Keratinocyte (primary cell): ENCODE results near the gene SZT2. TPM values are rescaled to one million over a fixed set of nuclear protein-coding genes. Genes with fewer than 3 reads are reported as not detected.

ENCODE experiments used
- DNase-seq: peaks from one replicate; pipeline ENCODE4 v3.0.0-alpha.2; 2011; ENCODE audit warnings: low read depth, missing footprints, low spot score
- FAIRE-seq: peaks from 2 replicates; lab custom pipeline; 2011; peaks lifted over from hg19 to GRCh38; lab: Jason Lieb, UNC
- H2AFZ ChIP-seq: 2 replicates; pipeline ENCODE4 v1.6.0; 2012; ENCODE audit warnings: low read length, control low read depth, inconsistent platforms; ENCODE audit not compliant: control insufficient read depth
- H3K27ac ChIP-seq: 2 replicates; pipeline ENCODE4 v1.5.1; 2011; ENCODE audit warnings: low read length; ENCODE audit not compliant: control insufficient read depth, insufficient read depth
- H3K27me3 ChIP-seq: 3 replicates; pipeline ENCODE4 v1.6.0; 2011; ENCODE audit warnings: low read length; ENCODE audit not compliant: control insufficient read depth, insufficient read depth; ENCODE audit errors: extremely low read depth
- H3K36me3 ChIP-seq, 2 experiments: 2 replicates in 1 of 2; 3 replicates in 1 of 2; pipeline ENCODE4 v1.5.1; 2011; ENCODE audit warnings: low read length in 2 of 2, mild to moderate bottlenecking in 1 of 2; ENCODE audit not compliant: control insufficient read depth in 2 of 2, insufficient read depth in 2 of 2; ENCODE audit errors: extremely low read depth in 1 of 2
- H3K4me1 ChIP-seq: 3 replicates; pipeline ENCODE4 v1.5.1; 2011; ENCODE audit warnings: low read length; ENCODE audit not compliant: control insufficient read depth, insufficient read depth; ENCODE audit errors: extremely low read depth
- H3K4me2 ChIP-seq: 3 replicates; pipeline ENCODE4 v1.6.0; 2011; ENCODE audit warnings: low read depth, low read length; ENCODE audit not compliant: control insufficient read depth, insufficient read depth; ENCODE audit errors: extremely low read depth
- H3K4me3 ChIP-seq, 3 experiments: fragments of 200-600 bp in 1 of 3; sonication (generic) in 1 of 3; 2 replicates in 2 of 3; 3 replicates in 1 of 3; pipeline ENCODE4 v1.5.1; 2011 to 2016; ENCODE audit warnings: low read length in 3 of 3, mild to moderate bottlenecking in 3 of 3, control low read depth in 2 of 3, inconsistent platforms in 1 of 3, low read depth in 1 of 3, mixed read lengths in 1 of 3, mixed run types in 1 of 3, moderate library complexity in 1 of 3; ENCODE audit not compliant: control insufficient read depth in 2 of 3, insufficient read depth in 2 of 3; ENCODE audit errors: extremely low read depth in 1 of 3
- H3K79me2 ChIP-seq: 2 replicates; pipeline ENCODE4 v1.6.0; 2012; ENCODE audit warnings: low read length; ENCODE audit not compliant: control insufficient read depth, insufficient read depth
- H3K9ac ChIP-seq: 3 replicates; pipeline ENCODE4 v1.6.0; 2011; ENCODE audit warnings: low read length; ENCODE audit not compliant: control insufficient read depth, insufficient read depth; ENCODE audit errors: extremely low read depth
- H3K9me1 ChIP-seq: 3 replicates; pipeline ENCODE4 v1.6.0; 2011; ENCODE audit warnings: low read length; ENCODE audit not compliant: control insufficient read depth, insufficient read depth; ENCODE audit errors: extremely low read depth
- H3K9me3 ChIP-seq: 2 replicates; pipeline ENCODE4 v1.5.1; 2012; ENCODE audit warnings: low read depth, low read length; ENCODE audit not compliant: control insufficient read depth
- H4K20me1 ChIP-seq: 3 replicates; pipeline ENCODE4 v1.6.0; 2011; ENCODE audit warnings: low read length; ENCODE audit not compliant: control insufficient read depth, insufficient read depth; ENCODE audit errors: extremely low read depth
- EZH2 ChIP-seq: IDR thresholded peaks from one replicate; pipeline ENCODE4 v1.6.1; 2012; ENCODE audit warnings: inconsistent platforms, mild to moderate bottlenecking, low read length, moderate library complexity
- dilution Hi-C: fragments of 300-500 bp; cut with MboI; formaldehyde crosslinking; loops from one replicate; pipeline ENCODE4 v1.7.0; 2020; ENCODE audit warnings: low sequenced_read_pairs; ENCODE audit not compliant: extremely low pct_ligation_motif_present
- polyA plus RNA-seq, 5 experiments: library from polyadenylated mRNA; depleted of rRNA in 3 of 5; stranded (reverse) in 3 of 5; stranded (forward) in 1 of 5; unstranded in 1 of 5; fragments of >200 nt; gene quantifications; 1 replicate in 1 of 5; 2 replicates in 3 of 5; 3 replicates in 1 of 5; pipeline versions ENCODE4 v1.2.1 to v1.2.3, GENCODE V29; 2011 to 2012; ENCODE audit warnings: missing spikeins in 2 of 5, low read depth in 1 of 5, low replicate concordance in 1 of 5
- TF ChIP-seq, protein P1 (sequence below), 3 experiments: IDR thresholded peaks in 1 of 3; conservative IDR thresholded peaks in 1 of 3; optimal IDR thresholded peaks in 1 of 3; 2 replicates in 2 of 3; 3 replicates in 1 of 3; pipeline versions ENCODE3 to v1.5.1; 2011; ENCODE audit warnings: low read length in 3 of 3, mild to moderate bottlenecking in 3 of 3, moderate library complexity in 2 of 3, control low read depth in 1 of 3, inconsistent platforms in 1 of 3; ENCODE audit not compliant: insufficient read depth in 2 of 3; ENCODE audit errors: extremely low read depth in 1 of 3

SZT2 gene
- polyA plus RNA-seq, 1 donor (not counting 4 experiments of a cell fraction or from before 2014, with no cell fraction given), result 6.1 TPM

DNA sequence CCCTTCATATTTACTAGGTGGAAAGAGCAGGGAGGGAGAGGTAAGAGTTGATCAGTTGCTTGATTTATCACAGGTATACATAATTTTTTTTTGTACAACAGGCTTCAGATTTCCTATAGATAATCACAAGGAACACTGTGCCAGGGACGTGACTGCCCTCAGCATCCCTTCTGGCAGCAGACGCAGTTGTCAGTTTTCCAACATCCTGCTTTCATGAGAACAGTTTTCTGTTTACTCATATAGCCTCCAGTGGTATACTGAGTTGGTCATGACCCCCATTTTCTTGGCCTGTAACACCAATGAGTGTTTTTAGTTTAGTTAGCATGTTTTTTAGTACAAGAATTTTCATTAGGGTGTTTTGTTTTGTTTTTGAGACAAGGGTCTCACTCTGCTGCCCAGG is 103.1 kb downstream of the SZT2 start:
- Histone ChIP-seq H3K27me3 (no peaks in the 10 kb centered on the region), H3K9me1 (no peaks in the 10 kb centered on the region), H2AFZ (no peak overlapping the region), H3K9ac (no peak overlapping the region), H3K79me2 (no peaks in the 10 kb centered on the region), H3K4me3 (no peak overlapping the region), H3K9me3 (peaks cover 2% of the 10 kb centered on the region), H3K36me3 (no peaks in the 10 kb centered on the region), H3K27ac (no peak overlapping the region), H4K20me1 (no peaks in the 10 kb centered on the region), H3K4me2 (no peak overlapping the region), H3K4me1 (peaks cover 17% of the 10 kb centered on the region)
- dilution Hi-C loops, result no loop called here
- TF ChIP-seq EZH2, result no peak
- TF ChIP-seq, protein P1, sequence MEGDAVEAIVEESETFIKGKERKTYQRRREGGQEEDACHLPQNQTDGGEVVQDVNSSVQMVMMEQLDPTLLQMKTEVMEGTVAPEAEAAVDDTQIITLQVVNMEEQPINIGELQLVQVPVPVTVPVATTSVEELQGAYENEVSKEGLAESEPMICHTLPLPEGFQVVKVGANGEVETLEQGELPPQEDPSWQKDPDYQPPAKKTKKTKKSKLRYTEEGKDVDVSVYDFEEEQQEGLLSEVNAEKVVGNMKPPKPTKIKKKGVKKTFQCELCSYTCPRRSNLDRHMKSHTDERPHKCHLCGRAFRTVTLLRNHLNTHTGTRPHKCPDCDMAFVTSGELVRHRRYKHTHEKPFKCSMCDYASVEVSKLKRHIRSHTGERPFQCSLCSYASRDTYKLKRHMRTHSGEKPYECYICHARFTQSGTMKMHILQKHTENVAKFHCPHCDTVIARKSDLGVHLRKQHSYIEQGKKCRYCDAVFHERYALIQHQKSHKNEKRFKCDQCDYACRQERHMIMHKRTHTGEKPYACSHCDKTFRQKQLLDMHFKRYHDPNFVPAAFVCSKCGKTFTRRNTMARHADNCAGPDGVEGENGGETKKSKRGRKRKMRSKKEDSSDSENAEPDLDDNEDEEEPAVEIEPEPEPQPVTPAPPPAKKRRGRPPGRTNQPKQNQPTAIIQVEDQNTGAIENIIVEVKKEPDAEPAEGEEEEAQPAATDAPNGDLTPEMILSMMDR (optimal IDR thresholded peaks at IDR 0.05 in 1 of 3, IDR thresholded peaks at IDR 0.05 in 1 of 3, conservative IDR thresholded peaks at IDR 0.05 in 1 of 3; ENCODE audit: extremely low read depth in 1 of 3, insufficient read depth in 2 of 3, low read length in 3 of 3), result no peak
- DNase-seq (no peak), FAIRE-seq (peak; percentile 82)

DNA sequence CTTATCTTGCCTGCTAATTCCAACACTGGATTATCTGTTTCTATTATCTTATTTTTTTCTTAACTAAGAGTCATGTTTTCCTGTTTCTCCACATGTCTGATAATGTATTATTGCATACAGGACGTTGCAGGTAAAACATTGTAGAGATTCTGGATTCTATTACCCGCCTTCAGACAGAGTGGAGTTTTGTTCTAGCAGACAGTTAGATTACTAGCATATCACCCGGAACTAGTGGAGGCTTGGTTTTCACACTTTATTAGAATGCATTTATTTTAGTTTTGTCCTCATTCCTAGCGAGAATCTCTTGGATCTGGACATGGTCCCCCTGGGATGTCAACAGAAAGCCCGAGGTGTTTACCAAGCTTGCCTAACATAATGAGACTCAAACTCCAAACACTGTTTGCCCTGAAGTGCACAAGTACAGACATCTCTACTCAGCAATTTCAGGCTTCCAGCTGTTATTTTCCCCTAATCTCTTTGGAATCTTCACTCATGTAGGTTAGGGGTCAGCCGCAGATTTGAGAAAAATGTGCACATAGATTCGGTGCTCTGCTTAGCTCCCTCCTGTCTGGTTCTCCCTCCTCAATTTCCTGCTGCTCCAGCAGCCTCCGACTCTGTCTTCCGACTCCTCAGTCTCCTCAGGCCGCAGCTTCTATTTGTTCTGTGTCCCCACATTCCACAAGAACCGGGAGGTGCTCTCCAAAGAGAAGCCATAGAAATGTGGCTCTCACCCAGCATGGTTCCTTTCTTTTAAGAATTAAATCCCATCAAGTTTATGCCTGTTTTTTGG is 104.2 kb downstream of the SZT2 start:
- FAIRE-seq, result no peak
- no peaks in the 10 kb centered on the region for H3K27me3 ChIP-seq

More for the DNA sequence above, 104.2 kb downstream of the SZT2 start:
- no peaks in the 10 kb centered on the region for H3K9me1 ChIP-seq
- H3K79me2 ChIP-seq, result no peaks in the 10 kb centered on the region
- DNase-seq, result no peak
- H3K4me1 ChIP-seq, result peaks cover 17% of the 10 kb centered on the region
- H3K4me2 ChIP-seq, result no peak overlapping the region
- no peak overlapping the region for H3K27ac ChIP-seq
- H3K4me3 ChIP-seq, result no peak overlapping the region
- peaks cover 2% of the 10 kb centered on the region for H3K9me3 ChIP-seq
- TF ChIP-seq EZH2, result no peak
- TF ChIP-seq, protein P1 (optimal IDR thresholded peaks at IDR 0.05 in 1 of 3, IDR thresholded peaks at IDR 0.05 in 1 of 3, conservative IDR thresholded peaks at IDR 0.05 in 1 of 3; ENCODE audit: extremely low read depth in 1 of 3, insufficient read depth in 2 of 3, low read length in 3 of 3), result no peak
- no peaks in the 10 kb centered on the region for H4K20me1 ChIP-seq
- H3K36me3 ChIP-seq, result no peaks in the 10 kb centered on the region
- H3K9ac ChIP-seq, result no peak overlapping the region
- peak overlapping the region; percentile 58 for H2AFZ ChIP-seq
- dilution Hi-C loops, result no loop called here
